K562 (cell line): ENCODE data around the gene RREB1. TPM values are rescaled to one million over a fixed set of nuclear protein-coding genes. Genes with fewer than 3 reads are reported as not detected.

Source experiments
- CCNT2 ChIP-seq: IDR thresholded peaks from 2 replicates; pipeline ENCODE4 v1.6.1; 2011; ENCODE audit warnings: borderline replicate concordance, low read depth, mild to moderate bottlenecking, moderate library complexity, mixed read lengths, low read length; ENCODE audit not compliant: insufficient read length; ENCODE audit errors: extremely low read depth
- FOXJ2 ChIP-seq: fragments of 200-800 bp; sonication (Bioruptor generic); IDR thresholded peaks from 2 replicates; pipeline ENCODE4 v1.6.1; 2016; ENCODE audit warnings: missing genetic modification characterization, missing compliant biosample characterization
- FOXJ3 ChIP-seq: sonication (generic); formaldehyde crosslinking; IDR thresholded peaks from 2 replicates; pipeline ENCODE4 v1.4.0; 2020; ENCODE audit warnings: mild to moderate bottlenecking, missing genetic modification reagents
- IRF2 ChIP-seq: sonication (generic); formaldehyde crosslinking; IDR thresholded peaks from 2 replicates; pipeline ENCODE4 v1.8.1; 2022; ENCODE audit warnings: mild to moderate bottlenecking, missing genetic modification reagents
- LEF1 ChIP-seq: fragments of 450-650 bp; IDR thresholded peaks from 2 replicates; pipeline ENCODE4 v1.6.1; 2016; ENCODE audit warnings: mild to moderate bottlenecking
- NR2C2 ChIP-seq, 2 experiments: fragments of 200-800 bp in 1 of 2; sonication (Bioruptor generic) in 1 of 2; sonication (generic) in 1 of 2; formaldehyde crosslinking in 1 of 2; IDR thresholded peaks; 2 replicates each; pipeline versions ENCODE4 v1.6.1 to v1.8.0; 2016 to 2022; ENCODE audit warnings: mild to moderate bottlenecking in 1 of 2, missing compliant biosample characterization in 1 of 2, missing genetic modification characterization in 1 of 2, missing genetic modification reagents in 1 of 2
- NR2F6 ChIP-seq: fragments of 450-650 bp; formaldehyde crosslinking; IDR thresholded peaks from 2 replicates; pipeline ENCODE4 v1.4.0; 2020; ENCODE audit warnings: mild to moderate bottlenecking
- PPARD ChIP-seq: fragments of 250-450 bp; sonication (Bioruptor Pico); IDR thresholded peaks from 2 replicates; pipeline ENCODE4 v1.8.0; 2022; ENCODE audit warnings: inconsistent platforms, mild to moderate bottlenecking, moderate library complexity
- RUNX1 ChIP-seq: sonication (generic); IDR thresholded peaks from 2 replicates; pipeline ENCODE4 v1.6.1; 2016; ENCODE audit warnings: antibody characterized with exemption, low read depth
- SLC30A9 ChIP-seq: fragments of 250-450 bp; sonication (Bioruptor Pico); IDR thresholded peaks from 2 replicates; pipeline ENCODE4 v1.8.0; 2022; ENCODE audit warnings: mild to moderate bottlenecking, moderate library complexity
- SMARCA5 ChIP-seq: fragments of 450-650 bp; IDR thresholded peaks from 2 replicates; pipeline ENCODE4 v1.6.1; 2016
- SRF ChIP-seq, 2 experiments: fragments of 250-450, 450-650 bp in 1 of 2; sonication (Bioruptor Pico) in 1 of 2; sonication (generic) in 1 of 2; formaldehyde crosslinking; IDR thresholded peaks; 2 replicates each; pipeline versions ENCODE4 v1.5.0 to v1.5.1; 2020 to 2022; ENCODE audit warnings: mild to moderate bottlenecking in 1 of 2, missing genetic modification reagents in 1 of 2
- SRSF7 ChIP-seq: fragments of 200-400 bp; formaldehyde crosslinking; optimal IDR thresholded peaks from 2 replicates; pipeline ENCODE3; 2017; ENCODE audit warnings: mild to moderate bottlenecking, low read depth, low read length
- TAF1 ChIP-seq: IDR thresholded peaks from 2 replicates; pipeline ENCODE4 v1.6.1; 2011; ENCODE audit warnings: mild to moderate bottlenecking, low read length, moderate library complexity; ENCODE audit not compliant: insufficient read depth, control insufficient read depth, severe bottlenecking; ENCODE audit errors: extremely low read depth
- TCF7 ChIP-seq: sonication (generic); IDR thresholded peaks from 2 replicates; pipeline ENCODE4 v1.6.1; 2016; ENCODE audit warnings: antibody characterized with exemption, borderline replicate concordance
- polyA plus RNA-seq, 8 experiments: library from polyadenylated mRNA; depleted of rRNA in 4 of 8; stranded (reverse) in 5 of 8; unstranded in 3 of 8; fragments of >200 nt; fragmentation: Nextera tagmentation in 2 of 8; fragmentation: Illumina TruSeq in 1 of 8; extraction: Ambion mirVana in 2 of 8; extraction: Trizol in 1 of 8; gene quantifications; 2 replicates each; pipeline versions ENCODE4 v1.2.1 to v1.2.3, GENCODE V29; 2011 to 2014; ENCODE audit warnings: inconsistent platforms in 1 of 8, missing spikeins in 1 of 8
- total RNA-seq, 7 experiments: library from RNA; depleted of rRNA in 6 of 7; stranded (reverse); fragments of >200 nt in 6 of 7; fragmentation: Illumina TruSeq in 2 of 7; extraction: Trizol in 2 of 7; gene quantifications; 2 replicates each; pipeline versions ENCODE4 v1.2.1 to v1.2.3, GENCODE V29; 2011 to 2021; ENCODE audit warnings: low replicate concordance in 1 of 7
- TF ChIP-seq, protein P1 (sequence below): sonication (generic); formaldehyde crosslinking; IDR thresholded peaks from 2 replicates; pipeline ENCODE4 v1.8.1; 2023; ENCODE audit warnings: missing genetic modification reagents, mild to moderate bottlenecking, borderline replicate concordance
- TF ChIP-seq, protein P2 (sequence below): sonication (generic); formaldehyde crosslinking; IDR thresholded peaks from 2 replicates; pipeline ENCODE4 v1.8.1; 2023; ENCODE audit warnings: mild to moderate bottlenecking, missing genetic modification reagents
- TF ChIP-seq, protein P3 (sequence below): fragments of 450-650 bp; IDR thresholded peaks from 2 replicates; pipeline ENCODE4 v1.6.1; 2016; ENCODE audit warnings: borderline replicate concordance

The RREB1 gene
- total and polyA plus RNA-seq, 9 of the 15 experiments (the other 6 are each of a cell fraction or from before 2014, with no cell fraction given) = 3.3 to 64.2 (median 19.3) TPM

- TF ChIP-seq, protein P1, sequence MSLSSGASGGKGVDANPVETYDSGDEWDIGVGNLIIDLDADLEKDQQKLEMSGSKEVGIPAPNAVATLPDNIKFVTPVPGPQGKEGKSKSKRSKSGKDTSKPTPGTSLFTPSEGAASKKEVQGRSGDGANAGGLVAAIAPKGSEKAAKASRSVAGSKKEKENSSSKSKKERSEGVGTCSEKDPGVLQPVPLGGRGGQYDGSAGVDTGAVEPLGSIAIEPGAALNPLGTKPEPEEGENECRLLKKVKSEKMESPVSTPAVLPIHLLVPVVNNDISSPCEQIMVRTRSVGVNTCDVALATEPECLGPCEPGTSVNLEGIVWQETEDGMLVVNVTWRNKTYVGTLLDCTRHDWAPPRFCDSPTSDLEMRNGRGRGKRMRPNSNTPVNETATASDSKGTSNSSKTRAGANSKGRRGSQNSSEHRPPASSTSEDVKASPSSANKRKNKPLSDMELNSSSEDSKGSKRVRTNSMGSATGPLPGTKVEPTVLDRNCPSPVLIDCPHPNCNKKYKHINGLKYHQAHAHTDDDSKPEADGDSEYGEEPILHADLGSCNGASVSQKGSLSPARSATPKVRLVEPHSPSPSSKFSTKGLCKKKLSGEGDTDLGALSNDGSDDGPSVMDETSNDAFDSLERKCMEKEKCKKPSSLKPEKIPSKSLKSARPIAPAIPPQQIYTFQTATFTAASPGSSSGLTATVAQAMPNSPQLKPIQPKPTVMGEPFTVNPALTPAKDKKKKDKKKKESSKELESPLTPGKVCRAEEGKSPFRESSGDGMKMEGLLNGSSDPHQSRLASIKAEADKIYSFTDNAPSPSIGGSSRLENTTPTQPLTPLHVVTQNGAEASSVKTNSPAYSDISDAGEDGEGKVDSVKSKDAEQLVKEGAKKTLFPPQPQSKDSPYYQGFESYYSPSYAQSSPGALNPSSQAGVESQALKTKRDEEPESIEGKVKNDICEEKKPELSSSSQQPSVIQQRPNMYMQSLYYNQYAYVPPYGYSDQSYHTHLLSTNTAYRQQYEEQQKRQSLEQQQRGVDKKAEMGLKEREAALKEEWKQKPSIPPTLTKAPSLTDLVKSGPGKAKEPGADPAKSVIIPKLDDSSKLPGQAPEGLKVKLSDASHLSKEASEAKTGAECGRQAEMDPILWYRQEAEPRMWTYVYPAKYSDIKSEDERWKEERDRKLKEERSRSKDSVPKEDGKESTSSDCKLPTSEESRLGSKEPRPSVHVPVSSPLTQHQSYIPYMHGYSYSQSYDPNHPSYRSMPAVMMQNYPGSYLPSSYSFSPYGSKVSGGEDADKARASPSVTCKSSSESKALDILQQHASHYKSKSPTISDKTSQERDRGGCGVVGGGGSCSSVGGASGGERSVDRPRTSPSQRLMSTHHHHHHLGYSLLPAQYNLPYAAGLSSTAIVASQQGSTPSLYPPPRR (CRISPR knock-in tag) = 0 out of 2 replicates have a peak, but pooled peaks have one; percentile 77
- TF ChIP-seq, protein P2, sequence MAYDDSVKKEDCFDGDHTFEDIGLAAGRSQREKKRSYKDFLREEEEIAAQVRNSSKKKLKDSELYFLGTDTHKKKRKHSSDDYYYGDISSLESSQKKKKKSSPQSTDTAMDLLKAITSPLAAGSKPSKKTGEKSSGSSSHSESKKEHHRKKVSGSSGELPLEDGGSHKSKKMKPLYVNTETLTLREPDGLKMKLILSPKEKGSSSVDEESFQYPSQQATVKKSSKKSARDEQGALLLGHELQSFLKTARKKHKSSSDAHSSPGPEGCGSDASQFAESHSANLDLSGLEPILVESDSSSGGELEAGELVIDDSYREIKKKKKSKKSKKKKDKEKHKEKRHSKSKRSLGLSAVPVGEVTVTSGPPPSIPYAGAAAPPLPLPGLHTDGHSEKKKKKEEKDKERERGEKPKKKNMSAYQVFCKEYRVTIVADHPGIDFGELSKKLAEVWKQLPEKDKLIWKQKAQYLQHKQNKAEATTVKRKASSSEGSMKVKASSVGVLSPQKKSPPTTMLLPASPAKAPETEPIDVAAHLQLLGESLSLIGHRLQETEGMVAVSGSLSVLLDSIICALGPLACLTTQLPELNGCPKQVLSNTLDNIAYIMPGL (CRISPR knock-in tag) = no peak
- TF ChIP-seq NR2F6 (CRISPR knock-in tag) (no peak), TAF1 (peak; percentile 69), TCF7 (peak; percentile 90), SRSF7 (no peak), FOXJ2 (tag) (peak; percentile 81; the same call in 1 of the 2 replicates), NR2C2 (CRISPR knock-in tag; IDR thresholded peaks at IDR 0.05) (peak; percentile 24; the same call in 1 of the 2 replicates), NR2C2 (tag; IDR thresholded peaks at IDR 0.05) (peak; percentile 72), SRF (CRISPR knock-in tag; IDR thresholded peaks at IDR 0.05) (no peak; a peak in 2 of 4 replicates), SLC30A9 (CRISPR knock-in tag) (no peak), PPARD (no peak), LEF1 (peak; percentile 97), FOXJ3 (no peak), RUNX1 (peak; percentile 82; the same call in 1 of the 2 replicates), CCNT2 (peak; percentile 16), IRF2 (CRISPR knock-in tag) (no peak), SMARCA5 (no peak)
- TF ChIP-seq, protein P3, sequence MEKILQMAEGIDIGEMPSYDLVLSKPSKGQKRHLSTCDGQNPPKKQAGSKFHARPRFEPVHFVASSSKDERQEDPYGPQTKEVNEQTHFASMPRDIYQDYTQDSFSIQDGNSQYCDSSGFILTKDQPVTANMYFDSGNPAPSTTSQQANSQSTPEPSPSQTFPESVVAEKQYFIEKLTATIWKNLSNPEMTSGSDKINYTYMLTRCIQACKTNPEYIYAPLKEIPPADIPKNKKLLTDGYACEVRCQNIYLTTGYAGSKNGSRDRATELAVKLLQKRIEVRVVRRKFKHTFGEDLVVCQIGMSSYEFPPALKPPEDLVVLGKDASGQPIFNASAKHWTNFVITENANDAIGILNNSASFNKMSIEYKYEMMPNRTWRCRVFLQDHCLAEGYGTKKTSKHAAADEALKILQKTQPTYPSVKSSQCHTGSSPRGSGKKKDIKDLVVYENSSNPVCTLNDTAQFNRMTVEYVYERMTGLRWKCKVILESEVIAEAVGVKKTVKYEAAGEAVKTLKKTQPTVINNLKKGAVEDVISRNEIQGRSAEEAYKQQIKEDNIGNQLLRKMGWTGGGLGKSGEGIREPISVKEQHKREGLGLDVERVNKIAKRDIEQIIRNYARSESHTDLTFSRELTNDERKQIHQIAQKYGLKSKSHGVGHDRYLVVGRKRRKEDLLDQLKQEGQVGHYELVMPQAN = 0 out of 2 replicates have a peak, but pooled peaks have one; percentile 18
Measured at GRCh38 chr6:7165002-7165889, 57.5 kb downstream of the RREB1 start (continued).
